GM12878 (cell line): ENCODE results near the gene ANKRD16. TPM values are rescaled to one million over a fixed set of nuclear protein-coding genes. Genes with fewer than 3 reads are reported as not detected.

Source experiments
- ATAC-seq: fragments of 200-7000 bp; cut with Tn5 transposase; 3 replicates; pipeline ENCODE4 v1.9.1; 2020; ENCODE audit warnings: mild to moderate bottlenecking, moderate library complexity
- BruUV-seq: library from RNA; stranded (reverse); fragments of 400-500 nt; replicated peaks from 2 replicates; lab custom pipeline; 2021; lab: Mats Ljungman, UMichigan
- CTCF ChIA-PET: fragments of 300-600 bp; sonication (Branson Sonifier 250); formaldehyde crosslinking; extraction: SDS; loops from one replicate; lab custom pipeline; 2021; ENCODE audit warnings: inconsistent platforms; lab: Yijun Ruan, JAX
- POLR2A ChIA-PET: fragments of 350-600 bp; formaldehyde crosslinking; extraction: SDS; loops from one replicate; lab custom pipeline; 2021; ENCODE audit warnings: inconsistent platforms; lab: Charles Lee
- RAD21 ChIA-PET: fragments of 300-600 bp; sonication (Branson Sonifier 250); formaldehyde crosslinking; loops from one replicate; lab custom pipeline; 2023; ENCODE audit warnings: antibody characterized with exemption; ENCODE audit not compliant: unreplicated experiment; lab: Charles Lee
- SMC1A ChIA-PET: fragments of 300-600 bp; sonication (Branson Sonifier 250); formaldehyde crosslinking; loops from one replicate; lab custom pipeline; 2023; ENCODE audit not compliant: unreplicated experiment, uncharacterized antibody; lab: Charles Lee
- DNase-seq: peaks from one replicate; pipeline ENCODE4 v3.0.0-alpha.2; 2011; ENCODE audit warnings: low read depth, low spot score
- FAIRE-seq: peaks from 3 replicates; lab custom pipeline; 2011; peaks lifted over from hg19 to GRCh38; lab: Jason Lieb, UNC
- H2AFZ ChIP-seq: 2 replicates; pipeline ENCODE4 v1.6.0; 2011; ENCODE audit warnings: low read depth, low read length, control low read depth; ENCODE audit not compliant: control insufficient read depth
- H3K27ac ChIP-seq: 2 replicates; pipeline ENCODE4 v1.5.1; 2011; ENCODE audit warnings: control low read depth; ENCODE audit not compliant: control insufficient read depth, insufficient read depth
- H3K27me3 ChIP-seq, 2 experiments: replicated peaks in 1 of 2; 2 replicates each; pipeline versions ENCODE4 v1.6.0 to v1.6.1; 2011; ENCODE audit warnings: low read length in 1 of 2; ENCODE audit not compliant: control insufficient read depth in 2 of 2, insufficient read depth in 2 of 2
- H3K36me3 ChIP-seq, 2 experiments: 2 replicates each; pipeline ENCODE4 v1.5.1; 2011; ENCODE audit warnings: low read length in 1 of 2; ENCODE audit not compliant: control insufficient read depth in 2 of 2, insufficient read depth in 2 of 2
- H3K4me1 ChIP-seq: 2 replicates; pipeline ENCODE4 v1.6.1; 2011; ENCODE audit warnings: mild to moderate bottlenecking, low read length, moderate library complexity, mixed read lengths; ENCODE audit not compliant: control insufficient read depth, insufficient read depth
- H3K4me2 ChIP-seq: 2 replicates; pipeline ENCODE4 v1.6.0; 2011; ENCODE audit warnings: control low read depth; ENCODE audit not compliant: control insufficient read depth, insufficient read depth
- H3K4me3 ChIP-seq: fragments of 200-600 bp; sonication (generic); 2 replicates; pipeline ENCODE4 v1.5.1; 2016
- H3K79me2 ChIP-seq: 2 replicates; pipeline ENCODE4 v1.6.0; 2011; ENCODE audit warnings: low read length; ENCODE audit not compliant: control insufficient read depth, insufficient read depth
- H3K9ac ChIP-seq: 2 replicates; pipeline ENCODE4 v1.8.0; 2011; ENCODE audit warnings: low read length, control low read depth, mixed read lengths; ENCODE audit not compliant: control insufficient read depth, insufficient read depth
- H3K9me3 ChIP-seq: replicated peaks from 3 replicates; pipeline ENCODE4 v1.5.1; 2011; ENCODE audit warnings: mild to moderate bottlenecking, low read length; ENCODE audit not compliant: control insufficient read depth, insufficient read depth
- H4K20me1 ChIP-seq: 2 replicates; pipeline ENCODE4 v1.6.0; 2011; ENCODE audit not compliant: control insufficient read depth, insufficient read depth
- ATF2 ChIP-seq: IDR thresholded peaks from 2 replicates; pipeline ENCODE4 v1.6.1; 2012; ENCODE audit warnings: low read length, inconsistent platforms
- ATF7 ChIP-seq: fragments of 450-650 bp; IDR thresholded peaks from 2 replicates; pipeline ENCODE4 v1.6.1; 2016; ENCODE audit warnings: low read depth, mild to moderate bottlenecking
- FOXK2 ChIP-seq: fragments of 450-650 bp; IDR thresholded peaks from 2 replicates; pipeline ENCODE4 v1.6.1; 2017; ENCODE audit warnings: mild to moderate bottlenecking, moderate library complexity
- FOXM1 ChIP-seq: IDR thresholded peaks from 2 replicates; pipeline ENCODE4 v1.6.1; 2012; ENCODE audit warnings: low read depth, mild to moderate bottlenecking, inconsistent platforms, low read length, moderate library complexity
- GATAD2B ChIP-seq: fragments of 450-650 bp; conservative IDR thresholded peaks from 2 replicates; pipeline ENCODE4 v1.6.1; 2017; ENCODE audit warnings: low read depth, mild to moderate bottlenecking, moderate library complexity
- PAX5 ChIP-seq: IDR thresholded peaks from 2 replicates; pipeline ENCODE4 v1.6.1; 2011; ENCODE audit warnings: low read depth, low read length, borderline replicate concordance
- STAT3 ChIP-seq: IDR thresholded peaks from 2 replicates; pipeline ENCODE4 v1.6.1; 2011; ENCODE audit warnings: low read depth, low read length, improper control_type of control experiment
- TARDBP ChIP-seq: IDR thresholded peaks from 2 replicates; pipeline ENCODE4 v1.6.1; 2016; ENCODE audit warnings: borderline replicate concordance
- WRNIP1 ChIP-seq: IDR thresholded peaks from 2 replicates; pipeline ENCODE4 v1.6.1; 2011; ENCODE audit warnings: low read depth, low read length, improper control_type of control experiment, borderline replicate concordance
- ZBTB33 ChIP-seq: fragments of 450-650 bp; IDR thresholded peaks from 2 replicates; pipeline ENCODE4 v1.6.1; 2017; ENCODE audit warnings: mild to moderate bottlenecking
- ZNF384 ChIP-seq: IDR thresholded peaks from 2 replicates; pipeline ENCODE4 v1.6.1; 2012; ENCODE audit warnings: low read depth, mild to moderate bottlenecking, low read length, improper control_type of control experiment, borderline replicate concordance
- WGBS: methylation state at CpG from one replicate; pipeline ENCODE4 v1.1.6; 2016; ENCODE audit warnings: low lambda C conversion rate; ENCODE audit not compliant: insufficient replicate concordance, insufficient coverage; ENCODE audit errors: missing lambda C conversion rate; 5-methylcytosine and 5-hydroxymethylcytosine counted together
- in situ Hi-C: fragments of 300-500 bp; cut with MboI; formaldehyde crosslinking; loops from 9 replicates; pipeline ENCODE4 v1.14.3; 2018; ENCODE audit warnings: mixed read lengths
- intact Hi-C: fragments of 100-400 bp; cut with micrococcal nuclease; formaldehyde crosslinking; loops from one replicate; pipeline ENCODE4 v1.14.2; 2022; ENCODE audit not compliant: unreplicated experiment
- polyA plus RNA-seq, 11 experiments: library from polyadenylated mRNA; depleted of rRNA in 4 of 11; unstranded in 6 of 11; stranded (reverse) in 5 of 11; fragments of >200 nt; fragmentation: Nextera tagmentation in 4 of 11; fragmentation: Illumina TruSeq in 1 of 11; extraction: Ambion mirVana in 4 of 11; extraction: Trizol in 1 of 11; gene quantifications; 1 replicate in 1 of 11; 2 replicates in 10 of 11; pipeline versions ENCODE4 v1.2.1 to v1.2.3, GENCODE V29; 2011 to 2016; ENCODE audit warnings: inconsistent platforms in 2 of 11, missing spikeins in 2 of 11, low read depth in 1 of 11
- total RNA-seq, 4 experiments: library from RNA; depleted of rRNA in 3 of 4; stranded (reverse); fragments of >200 nt in 3 of 4; fragmentation: Illumina TruSeq in 1 of 4; extraction: Trizol in 1 of 4; gene quantifications; 2 replicates each; pipeline versions ENCODE4 v1.2.1 to v1.2.3, GENCODE V29; 2013 to 2021
- TF ChIP-seq, protein P1 (sequence below): fragments of 450-650 bp; IDR thresholded peaks from 2 replicates; pipeline ENCODE4 v1.6.1; 2017; ENCODE audit warnings: mild to moderate bottlenecking, moderate library complexity

The ANKRD16 gene
- total and polyA plus RNA-seq, 10 of the 15 experiments (the other 5 are each of a cell fraction or from before 2014, with no cell fraction given): 0.57 to 13.6 (median 4.4) TPM

DNA sequence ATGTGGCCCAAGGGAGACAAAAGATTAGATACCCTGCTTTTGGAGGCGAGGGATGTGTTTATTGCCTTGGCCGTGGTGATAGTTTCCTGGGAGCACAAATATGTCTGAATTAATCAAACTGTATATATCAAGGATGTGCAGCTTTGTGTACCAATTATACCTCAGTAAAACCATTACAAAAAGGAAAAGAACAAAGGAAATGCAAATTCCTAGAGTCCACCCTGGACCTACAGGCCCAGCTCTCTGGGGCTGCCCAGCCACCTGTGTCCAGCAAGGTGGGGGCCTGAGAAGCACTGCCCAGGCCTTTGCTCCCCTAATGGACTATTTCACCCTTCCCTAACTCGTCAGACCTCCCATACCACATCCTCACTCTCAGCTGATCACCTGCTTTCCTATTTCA is 20.5 kb downstream of the ANKRD16 start:
- 93% methylated on average over 3 of the region's 3 CpGs for WGBS
- H3K9ac ChIP-seq: no peak overlapping the region
- TF ChIP-seq ATF7 (no peak), WRNIP1 (no peak), ZNF384 (no peak), ATF2 (no peak), FOXM1 (no peak), FOXK2 (no peak), ZBTB33 (no peak), GATAD2B (no peak), TARDBP (no peak), STAT3 (no peak), PAX5 (no peak)
- TF ChIP-seq, protein P1, sequence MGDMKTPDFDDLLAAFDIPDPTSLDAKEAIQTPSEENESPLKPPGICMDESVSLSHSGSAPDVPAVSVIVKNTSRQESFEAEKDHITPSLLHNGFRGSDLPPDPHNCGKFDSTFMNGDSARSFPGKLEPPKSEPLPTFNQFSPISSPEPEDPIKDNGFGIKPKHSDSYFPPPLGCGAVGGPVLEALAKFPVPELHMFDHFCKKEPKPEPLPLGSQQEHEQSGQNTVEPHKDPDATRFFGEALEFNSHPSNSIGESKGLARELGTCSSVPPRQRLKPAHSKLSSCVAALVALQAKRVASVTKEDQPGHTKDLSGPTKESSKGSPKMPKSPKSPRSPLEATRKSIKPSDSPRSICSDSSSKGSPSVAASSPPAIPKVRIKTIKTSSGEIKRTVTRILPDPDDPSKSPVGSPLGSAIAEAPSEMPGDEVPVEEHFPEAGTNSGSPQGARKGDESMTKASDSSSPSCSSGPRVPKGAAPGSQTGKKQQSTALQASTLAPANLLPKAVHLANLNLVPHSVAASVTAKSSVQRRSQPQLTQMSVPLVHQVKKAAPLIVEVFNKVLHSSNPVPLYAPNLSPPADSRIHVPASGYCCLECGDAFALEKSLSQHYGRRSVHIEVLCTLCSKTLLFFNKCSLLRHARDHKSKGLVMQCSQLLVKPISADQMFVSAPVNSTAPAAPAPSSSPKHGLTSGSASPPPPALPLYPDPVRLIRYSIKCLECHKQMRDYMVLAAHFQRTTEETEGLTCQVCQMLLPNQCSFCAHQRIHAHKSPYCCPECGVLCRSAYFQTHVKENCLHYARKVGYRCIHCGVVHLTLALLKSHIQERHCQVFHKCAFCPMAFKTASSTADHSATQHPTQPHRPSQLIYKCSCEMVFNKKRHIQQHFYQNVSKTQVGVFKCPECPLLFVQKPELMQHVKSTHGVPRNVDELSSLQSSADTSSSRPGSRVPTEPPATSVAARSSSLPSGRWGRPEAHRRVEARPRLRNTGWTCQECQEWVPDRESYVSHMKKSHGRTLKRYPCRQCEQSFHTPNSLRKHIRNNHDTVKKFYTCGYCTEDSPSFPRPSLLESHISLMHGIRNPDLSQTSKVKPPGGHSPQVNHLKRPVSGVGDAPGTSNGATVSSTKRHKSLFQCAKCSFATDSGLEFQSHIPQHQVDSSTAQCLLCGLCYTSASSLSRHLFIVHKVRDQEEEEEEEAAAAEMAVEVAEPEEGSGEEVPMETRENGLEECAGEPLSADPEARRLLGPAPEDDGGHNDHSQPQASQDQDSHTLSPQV: no peak
- ChIA-PET POLR2A (interaction anchor here (0.6 to 1.7 kb wide), 3 partner anchors 25 to 181 kb away, joined by 3 to 8 read pairs (median 5); partner anchors contain the start of gene GDI2), CTCF (interaction anchor here (1.2 to 3.6 kb wide), 2 partner anchors 10 to 25 kb away, joined by 4 to 18 read pairs; no protein-coding TSS in a partner anchor), RAD21 (interaction anchor here (0.9 to 2.1 kb wide), 5 partner anchors 9 to 58 kb away, joined by 3 to 9 read pairs (median 5); no protein-coding TSS in a partner anchor), SMC1A (interaction anchor here (0.6 to 2.2 kb wide), 11 partner anchors 16 to 102 kb away, joined by 3 to 5 read pairs (median 3); partner anchors contain the start of gene GDI2)
- DNase-seq (no peak), FAIRE-seq (no peak), ATAC-seq (no peak)
- peaks cover 1% of the 10 kb centered on the region; the same call in 2 of the 3 replicates for H3K9me3 ChIP-seq
- H3K4me3 ChIP-seq: no peak overlapping the region
- BruUV-seq: no TSS peak
- in situ Hi-C loops (no loop called here), intact Hi-C loops (loop anchor here (10.0 kb wide), 1 partner anchor 424 kb away; no protein-coding TSS in a partner anchor)
- no peak overlapping the region for H3K27ac ChIP-seq
- no peak overlapping the region for H3K4me2 ChIP-seq
- H3K4me1 ChIP-seq: peaks cover 2% of the 10 kb centered on the region
- no peaks in the 10 kb centered on the region for H3K27me3 ChIP-seq
- H2AFZ ChIP-seq: no peak overlapping the region
- H3K36me3 ChIP-seq: no peaks in the 10 kb centered on the region
- no peaks in the 10 kb centered on the region for H4K20me1 ChIP-seq
- no peaks in the 10 kb centered on the region for H3K79me2 ChIP-seq
